HG02970 (cell line): ENCODE measurements around the gene LGALS7.
"Not testable (repeated sequence)": the region's sequence is repeated elsewhere in the genome, so short reads cannot be mapped to it uniquely, and the experiment has no call there.

Source experiments
- ATAC-seq: cut with Tn5 transposase; IDR thresholded peaks from one replicate; pipeline ENCODE4 v1.9.1; 2021; ENCODE audit warnings: mild to moderate bottlenecking, moderate library complexity, moderate number of reproducible peaks; ENCODE audit not compliant: unreplicated experiment, low FRiP score

Gene LGALS7

DNA sequence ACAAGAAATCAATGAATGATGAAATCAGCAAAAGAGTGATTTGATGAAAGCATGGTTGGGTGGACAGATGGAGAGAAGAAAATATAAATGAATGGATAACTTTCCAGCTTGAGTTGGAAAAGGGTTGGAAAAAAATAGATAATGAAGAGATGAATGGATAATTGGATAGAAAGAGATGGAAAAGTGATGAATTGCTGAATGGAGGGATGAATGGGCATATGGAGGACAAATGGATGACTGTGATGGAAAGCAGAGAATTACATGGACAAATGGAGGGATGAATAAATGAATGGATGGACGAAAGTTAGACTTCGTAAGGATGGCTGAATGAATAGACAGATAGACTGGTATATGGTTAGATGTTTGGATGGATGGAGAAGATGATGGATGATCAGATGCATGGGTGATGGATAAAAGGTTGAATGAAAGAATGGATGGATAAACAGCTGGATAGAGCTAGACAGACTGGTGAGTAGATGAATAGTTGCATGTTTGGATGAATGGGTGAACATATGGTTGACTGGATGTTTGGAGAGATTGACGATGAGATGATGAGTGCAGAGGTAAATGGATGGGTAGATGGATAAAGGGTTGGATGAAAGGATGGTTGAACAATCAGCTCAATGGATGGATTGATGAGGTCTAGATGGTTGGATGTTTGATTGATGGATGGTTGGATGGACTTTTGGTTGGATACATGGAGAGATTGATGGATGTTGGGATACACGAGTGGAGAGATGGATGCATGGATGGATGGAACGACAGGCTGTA, 27.4 kb upstream of the LGALS7 start:
- no peak for ATAC-seq

DNA sequence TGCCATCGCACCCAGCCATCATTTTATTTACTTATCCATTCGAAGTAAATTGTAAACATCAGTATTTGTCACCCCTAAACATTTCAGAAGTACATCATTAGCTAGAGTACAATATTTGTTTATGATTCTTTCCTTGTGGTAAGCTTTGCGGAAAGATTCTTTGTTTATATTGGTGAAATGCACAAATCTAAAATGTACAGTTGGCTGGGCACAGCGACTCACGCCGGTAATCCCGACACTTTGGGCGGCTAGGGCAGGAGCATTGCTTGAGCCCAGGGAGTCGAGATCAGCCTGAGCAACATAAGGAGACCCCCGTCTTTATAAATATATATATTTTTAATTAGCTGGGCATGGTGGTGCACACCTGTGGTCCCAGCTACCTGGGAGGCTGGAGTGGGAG, 25.8 kb upstream of the LGALS7 start:
- ATAC-seq = no peak

DNA sequence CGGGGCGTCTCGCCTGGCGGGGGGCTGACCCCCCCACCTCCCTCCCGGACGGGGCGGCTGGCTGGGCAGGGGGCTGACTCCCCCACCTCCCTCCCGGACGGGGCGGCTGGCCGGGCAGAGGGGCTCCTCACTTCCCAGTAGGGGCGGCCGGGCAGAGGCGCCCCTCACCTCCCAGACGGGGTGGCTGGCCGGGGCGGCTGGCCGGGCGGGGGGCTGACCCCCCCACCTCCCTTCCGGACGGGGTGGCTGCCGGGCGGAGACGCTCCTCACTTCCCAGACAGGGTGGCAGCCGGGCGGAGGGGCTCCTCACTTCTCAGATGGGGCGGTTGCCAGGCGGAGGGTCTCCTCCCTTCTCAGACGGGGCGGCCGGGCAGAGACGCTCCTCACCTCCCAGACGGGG, 24.5 kb upstream of the LGALS7 start:
- not testable (repeated sequence) for ATAC-seq

DNA sequence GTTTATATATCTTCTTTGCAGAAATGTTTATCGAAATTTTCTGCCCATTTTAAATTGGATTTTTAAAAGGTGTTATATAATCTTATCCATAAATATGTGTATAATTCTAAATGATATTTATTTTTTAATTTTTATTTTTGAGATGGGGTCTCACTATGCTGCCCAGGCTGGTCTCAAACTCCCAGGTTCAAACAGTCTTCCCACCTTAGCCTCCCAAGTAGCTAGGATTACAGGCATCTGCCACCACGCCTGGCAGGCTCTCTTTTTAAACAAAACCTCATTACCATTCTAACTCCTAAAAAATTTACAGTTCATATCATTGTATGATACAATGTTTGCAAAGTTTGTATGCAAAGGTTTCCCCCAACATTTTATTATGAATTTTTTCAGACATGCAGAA, 22.8 kb upstream of the LGALS7 start:
- ATAC-seq = no peak

DNA sequence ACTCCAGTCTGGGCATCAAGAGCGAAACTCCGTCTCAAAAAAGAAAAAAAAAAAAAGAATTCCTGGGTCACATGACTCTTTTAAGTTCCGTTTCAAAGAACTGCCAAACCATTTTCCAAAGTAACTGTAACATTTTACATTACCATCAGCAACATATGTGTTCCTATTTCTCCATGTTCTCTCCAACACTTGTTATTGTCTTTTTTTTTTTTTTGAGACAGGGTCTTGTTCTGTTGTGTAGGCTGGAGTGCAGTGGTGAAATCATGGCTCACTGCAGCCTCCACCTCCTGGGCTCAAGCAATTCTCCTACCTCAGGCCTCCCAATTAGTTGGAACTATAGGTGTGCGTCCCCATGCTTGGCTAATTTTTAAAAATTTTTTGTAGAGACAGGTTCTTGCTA, 22.2 kb upstream of the LGALS7 start:
- no peak for ATAC-seq

DNA sequence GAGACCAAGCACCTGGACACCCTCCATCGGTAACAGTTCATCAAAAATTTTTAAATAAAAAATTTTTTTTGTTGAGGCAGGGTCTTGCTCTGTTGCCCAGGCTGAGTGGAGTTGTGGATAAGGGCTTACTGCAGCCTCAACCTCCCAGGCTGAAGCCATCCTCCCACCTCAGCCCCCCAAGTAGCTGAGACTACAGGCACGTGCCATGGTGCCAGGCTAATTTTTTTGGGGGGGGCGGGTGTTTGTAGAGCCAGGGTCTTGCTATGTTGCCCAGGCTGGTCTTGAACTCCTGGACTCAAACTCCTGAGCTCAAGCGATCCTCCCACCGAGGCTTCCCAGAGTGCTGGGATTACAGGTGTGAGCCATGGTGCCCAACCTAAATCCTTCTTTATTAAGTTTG, 20.4 kb upstream of the LGALS7 start:
- no peak for ATAC-seq

DNA sequence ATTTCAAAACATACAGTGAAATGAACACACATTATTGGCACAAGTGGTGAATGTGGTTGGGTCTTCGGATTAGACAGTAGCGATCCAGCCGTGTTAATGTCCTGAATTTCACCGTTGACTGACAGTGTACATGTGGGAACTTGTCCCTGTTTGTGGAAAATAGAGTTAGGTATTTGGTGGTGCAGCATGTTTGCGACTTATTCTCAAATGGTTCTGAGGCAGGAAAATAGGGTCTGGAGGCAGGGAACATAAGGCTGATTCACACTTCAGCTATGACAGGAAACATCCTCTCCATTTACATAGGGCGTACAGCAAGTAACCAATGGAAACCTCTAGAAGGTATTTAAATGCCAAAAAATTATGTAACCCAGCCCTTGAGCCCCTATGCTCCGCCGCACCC, 19.9 kb upstream of the LGALS7 start:
- ATAC-seq = no peak

DNA sequence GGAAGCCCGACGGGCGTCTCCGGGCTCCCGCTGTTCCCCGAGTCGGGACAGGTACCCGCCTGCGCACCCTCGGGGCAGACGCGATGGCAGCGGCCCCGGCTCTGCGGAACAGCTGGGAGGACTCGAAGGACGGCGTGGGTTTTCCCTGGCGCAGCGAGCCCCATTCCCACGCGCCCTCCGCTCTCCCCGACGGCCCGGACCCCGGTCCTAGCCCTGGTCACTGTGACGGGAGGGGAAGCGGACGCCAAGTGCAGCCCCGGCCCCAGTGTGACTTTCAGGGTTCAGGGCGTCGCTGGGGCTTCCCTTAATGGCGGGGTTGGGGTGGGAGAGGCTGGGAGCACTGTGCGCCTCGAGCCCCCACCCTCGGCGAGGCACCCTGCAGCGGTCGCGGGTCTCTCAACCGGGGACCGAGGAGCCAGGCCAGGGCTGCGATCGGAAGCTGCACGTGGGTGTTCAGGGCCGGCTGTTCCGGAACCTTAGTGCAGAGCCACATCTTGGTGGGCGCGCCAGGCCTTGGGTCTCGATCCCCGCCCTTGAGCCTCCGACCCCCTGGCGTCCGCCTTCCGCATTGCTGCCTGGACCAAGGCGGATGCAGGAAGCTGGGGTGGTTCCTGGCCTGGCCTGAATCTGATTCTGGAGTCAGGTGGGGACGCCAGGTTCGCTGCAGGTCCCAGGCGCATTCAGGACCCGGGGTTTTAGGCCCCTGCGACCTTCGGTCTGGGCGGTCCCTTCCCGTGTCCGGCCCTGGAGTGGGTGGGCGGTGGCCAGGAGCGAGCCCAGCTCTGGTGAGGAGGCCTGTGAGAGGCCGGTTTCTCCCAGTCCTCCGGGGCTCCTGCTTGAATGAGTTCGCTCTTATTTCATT, 19.2 kb upstream of the LGALS7 start:
- ATAC-seq = no peak

DNA sequence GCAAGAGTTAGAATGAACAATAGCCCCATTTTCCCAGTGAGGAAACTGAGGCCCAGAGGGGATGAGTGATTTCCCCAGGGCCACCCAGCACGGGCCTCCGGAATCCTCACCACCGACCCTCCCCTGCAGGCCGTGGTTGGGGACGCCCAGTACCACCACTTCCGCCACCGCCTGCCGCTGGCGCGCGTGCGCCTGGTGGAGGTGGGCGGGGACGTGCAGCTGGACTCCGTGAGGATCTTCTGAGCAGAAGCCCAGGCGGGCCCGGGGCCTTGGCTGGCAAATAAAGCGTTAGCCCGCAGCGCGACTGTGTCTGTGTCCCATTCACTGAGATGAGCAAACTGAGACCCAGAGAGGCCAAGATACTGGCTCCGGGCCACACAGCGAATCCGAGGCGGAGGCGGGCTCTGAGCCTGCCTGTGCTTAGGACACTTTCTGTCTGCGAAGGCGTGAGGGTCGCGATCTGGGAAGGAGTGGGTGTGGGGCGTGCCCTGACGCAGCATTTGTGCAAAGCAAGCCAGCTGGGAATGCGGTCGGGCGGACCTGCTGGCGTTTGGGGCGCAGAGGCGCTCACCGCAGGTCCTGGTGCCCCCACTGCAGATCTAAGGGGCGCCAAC, 18.2 kb upstream of the LGALS7 start:
- ATAC-seq = peak; percentile 69

DNA sequence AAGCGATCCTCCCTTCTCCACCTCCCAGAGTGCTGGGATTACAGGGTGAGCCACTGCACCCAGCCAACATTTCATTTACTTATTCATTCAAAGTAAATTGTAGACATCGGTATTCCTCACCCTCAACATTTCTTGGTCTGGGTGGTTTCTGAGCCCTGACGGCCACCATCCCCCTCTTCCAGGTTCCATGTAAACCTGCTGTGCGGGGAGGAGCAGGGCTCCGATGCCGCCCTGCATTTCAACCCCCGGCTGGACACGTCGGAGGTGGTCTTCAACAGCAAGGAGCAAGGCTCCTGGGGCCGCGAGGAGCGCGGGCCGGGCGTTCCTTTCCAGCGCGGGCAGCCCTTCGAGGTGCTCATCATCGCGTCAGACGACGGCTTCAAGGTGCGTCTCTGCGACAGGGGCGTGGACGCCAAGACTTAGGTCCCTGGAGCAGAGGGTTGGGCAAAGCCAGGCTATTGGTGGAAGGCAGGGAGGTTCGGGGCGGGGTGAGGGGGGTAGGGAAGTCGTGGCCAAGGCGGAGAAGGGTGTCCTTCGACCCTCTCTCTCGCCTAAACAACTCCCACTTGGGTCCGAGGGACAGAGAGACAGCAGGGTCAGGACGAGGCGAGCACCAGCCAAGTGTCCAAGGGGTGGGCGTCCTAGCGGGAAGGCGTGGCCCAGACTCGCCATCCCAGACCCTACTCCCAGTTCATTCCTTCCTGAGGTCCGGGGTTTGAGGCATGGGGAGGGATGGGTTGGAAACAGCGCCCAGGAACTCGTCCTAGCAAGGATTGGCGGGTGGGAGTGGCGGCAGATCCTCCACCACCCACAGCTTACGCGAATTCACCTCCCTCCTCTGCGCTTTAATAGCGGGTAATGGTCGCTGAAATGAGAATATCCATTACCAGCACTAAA, 17.4 kb upstream of the LGALS7 start:
- ATAC-seq = not testable (repeated sequence)

DNA sequence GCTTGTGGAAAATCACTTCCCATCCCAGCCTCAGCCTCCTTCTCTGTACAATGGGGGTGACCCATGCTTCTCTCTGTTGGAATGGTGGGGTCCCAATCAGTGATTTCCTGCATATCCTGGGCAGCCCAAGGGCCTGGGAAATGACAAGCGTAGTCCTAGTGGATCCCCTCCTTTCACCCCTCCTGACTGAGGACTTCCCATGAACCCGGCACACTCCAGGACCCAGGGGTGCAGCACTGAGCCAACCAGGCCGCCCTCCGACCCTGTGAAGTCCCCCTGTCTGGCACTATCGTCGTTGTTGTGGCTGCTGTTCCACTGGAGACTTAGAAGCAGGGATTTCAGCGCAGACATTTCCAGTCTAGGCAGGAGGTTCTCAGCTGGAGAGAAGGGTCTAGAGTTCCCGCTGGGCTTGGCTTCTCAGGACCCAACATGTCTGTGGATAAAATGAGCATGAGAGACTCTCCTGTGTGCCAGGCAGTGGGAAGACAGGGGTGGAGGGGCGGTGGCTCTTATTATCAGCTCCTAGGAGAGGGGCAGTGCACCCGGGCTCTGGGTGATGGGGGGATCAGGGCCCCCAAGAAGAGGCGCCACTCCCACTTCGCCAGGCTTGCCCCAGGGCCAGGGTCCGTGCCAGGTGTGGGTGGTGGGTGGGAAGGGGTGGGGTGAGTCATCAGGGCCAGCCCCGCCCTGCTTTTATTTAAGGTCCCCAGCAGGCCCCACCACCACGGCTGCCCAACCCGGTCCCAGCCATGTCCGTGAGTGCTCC, 15.3 kb upstream of the LGALS7 start, which contains the start of gene LGALS7B:
Gene LGALS7B (plus strand): TSS at position 723 of the 766 bp plus-strand sequence. CDS start 27 bp downstream, at position 750.
- ATAC-seq = no peak

DNA sequence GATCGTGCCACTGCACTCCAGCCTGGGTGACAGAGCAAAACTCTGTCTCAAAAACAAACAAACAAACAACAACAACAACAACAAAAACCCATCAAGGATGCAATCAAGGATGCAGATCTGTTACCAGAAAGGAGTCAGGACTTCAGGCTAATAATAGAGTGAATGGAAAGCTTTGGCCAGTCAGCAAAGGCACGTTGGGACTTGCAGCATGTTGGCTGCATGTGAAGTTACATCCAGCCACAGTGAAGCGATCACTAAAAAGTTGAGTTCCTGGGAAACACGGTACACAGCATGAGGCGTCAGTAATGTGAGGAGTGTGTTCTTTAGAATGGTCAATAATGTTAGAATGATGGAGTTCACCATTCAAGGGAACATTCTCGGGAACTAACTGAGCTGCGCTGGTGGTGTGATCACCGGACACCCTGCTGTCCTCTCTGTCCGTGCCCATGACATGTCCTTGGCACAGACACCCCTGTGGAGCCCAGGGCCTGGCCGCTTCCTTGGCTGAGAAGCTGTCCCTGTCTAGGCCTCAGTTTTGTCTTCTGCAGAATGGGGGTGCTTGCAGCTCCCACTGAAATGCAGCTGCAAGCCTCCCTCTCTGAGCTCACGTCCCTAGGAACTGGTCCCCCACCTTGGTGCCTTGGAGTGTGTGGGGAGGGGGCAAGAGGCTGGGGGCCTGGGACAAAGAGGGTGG, 13.4 kb upstream of the LGALS7 start:
- ATAC-seq = no peak

DNA sequence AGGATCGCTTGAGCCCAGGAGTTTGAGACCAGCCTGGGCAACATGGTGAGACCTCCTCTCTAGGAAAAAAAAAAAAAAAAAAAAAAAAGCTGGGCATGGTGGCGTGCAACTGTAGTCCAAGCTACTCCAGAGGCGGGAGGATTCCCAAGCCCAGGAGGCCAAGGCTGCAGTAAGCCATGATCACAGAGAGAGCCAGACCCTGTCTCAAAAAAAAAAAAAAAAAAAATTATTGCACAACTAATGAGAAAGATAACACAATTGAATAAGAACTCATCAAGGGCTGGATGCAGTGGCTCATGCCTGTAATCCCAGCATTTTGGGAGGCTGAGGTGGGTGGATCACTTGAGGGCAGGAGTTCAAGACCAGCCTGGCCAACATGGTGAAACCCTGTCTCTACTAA, 12.7 kb upstream of the LGALS7 start:
- not testable (repeated sequence) for ATAC-seq

DNA sequence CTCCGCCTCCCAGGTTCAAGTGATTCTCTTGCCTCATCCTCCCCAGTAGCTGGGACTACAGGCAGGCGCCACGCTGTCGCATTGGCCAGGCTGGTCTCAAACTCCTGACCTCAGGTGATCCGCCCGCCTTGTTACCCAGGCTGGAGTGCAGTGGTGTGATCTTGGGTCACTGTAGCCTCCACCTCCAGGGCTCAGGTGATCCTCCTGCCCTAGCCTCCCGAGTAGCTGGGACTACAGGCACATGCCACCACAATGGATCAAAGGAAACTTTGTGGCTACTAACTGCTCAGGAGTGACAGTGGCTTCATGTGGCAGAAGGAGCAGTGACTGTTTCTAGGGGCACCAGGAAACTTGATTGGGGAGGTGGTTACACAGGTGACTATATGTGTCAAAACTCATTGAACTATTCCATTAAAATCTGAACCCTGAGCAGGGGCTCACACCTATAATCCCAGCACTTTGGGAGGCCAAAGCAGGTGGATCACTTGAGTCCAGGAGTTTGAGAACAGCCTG, 11.9 kb upstream of the LGALS7 start:
- ATAC-seq = no peak

DNA sequence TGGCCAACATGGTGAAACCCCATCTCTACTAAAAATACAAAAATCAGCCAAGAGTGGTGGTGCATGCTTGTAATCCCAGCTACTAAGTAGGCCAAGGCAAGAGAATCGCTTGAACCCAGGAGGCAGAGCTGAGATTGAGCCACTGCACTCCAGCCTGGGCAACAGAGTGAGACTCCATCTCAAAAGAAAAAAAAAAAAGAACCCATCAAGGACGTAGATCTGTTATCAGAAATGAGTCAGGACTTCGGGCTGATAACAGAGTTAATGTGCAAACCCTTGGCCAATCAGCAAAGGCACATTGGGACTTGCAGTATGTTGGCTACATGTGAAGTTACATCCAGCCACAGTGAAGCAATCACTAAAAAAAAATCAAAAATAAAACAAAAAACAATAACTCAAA, 10.9 kb upstream of the LGALS7 start:
- no peak for ATAC-seq

DNA sequence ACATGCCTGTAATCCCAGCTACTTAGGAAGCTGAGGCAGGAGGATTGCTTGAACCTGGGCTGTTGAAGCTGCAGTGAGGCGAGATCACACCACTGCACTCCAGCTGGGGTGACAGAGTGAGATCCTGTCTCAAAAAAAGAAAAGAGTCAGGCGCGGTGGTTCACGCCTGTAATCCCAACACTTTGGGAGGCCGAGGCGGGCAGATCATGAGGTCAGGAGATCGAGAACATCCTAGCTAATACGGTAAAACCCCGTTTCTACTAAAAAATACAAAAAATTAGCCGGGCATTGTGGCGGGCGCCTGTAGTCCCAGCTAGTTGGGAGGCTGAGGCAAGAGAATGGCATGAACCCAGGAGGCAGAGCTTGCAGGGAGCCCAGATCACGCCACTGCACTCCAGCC, 8.9 kb upstream of the LGALS7 start:
- not testable (repeated sequence) for ATAC-seq

DNA sequence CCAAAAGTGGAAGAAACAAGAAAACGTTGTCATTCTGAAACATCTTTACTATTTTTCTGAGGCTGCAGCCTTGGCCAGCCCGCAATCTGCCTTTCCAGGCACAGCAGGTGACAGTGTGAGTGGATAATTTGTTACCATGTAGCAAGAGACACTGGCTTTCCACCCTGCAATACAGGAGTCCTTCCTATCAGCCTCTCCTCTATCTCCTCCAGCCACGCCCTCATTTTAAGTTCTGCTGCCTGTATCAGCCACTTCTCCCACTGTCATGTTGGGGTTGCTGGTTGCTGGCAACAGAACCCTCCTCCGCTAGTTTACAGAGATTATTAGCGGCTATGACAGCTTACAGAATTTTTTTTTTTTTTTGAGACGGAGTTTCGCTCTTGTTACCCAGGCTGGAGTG, 7.7 kb upstream of the LGALS7 start:
- no peak for ATAC-seq

DNA sequence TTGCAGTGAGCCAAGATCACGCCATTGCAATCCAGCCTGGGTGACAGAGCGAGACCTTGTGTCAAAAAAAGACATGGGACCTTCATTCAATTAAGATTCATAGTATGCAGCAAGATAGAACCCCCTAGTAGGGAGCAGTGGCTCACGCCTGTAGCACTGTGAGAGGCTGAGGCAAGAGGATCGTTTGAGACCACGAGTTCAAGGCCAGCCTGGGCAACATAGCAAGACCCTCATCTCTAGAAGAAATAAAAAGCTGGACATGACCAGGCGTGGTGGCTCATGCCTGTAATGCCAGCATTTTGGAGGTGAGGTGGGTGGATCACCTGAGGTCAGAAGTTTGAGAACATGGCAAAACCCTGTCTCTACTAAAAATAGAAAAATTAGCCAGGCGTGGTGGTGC, 7.1 kb upstream of the LGALS7 start:
- no peak for ATAC-seq

DNA sequence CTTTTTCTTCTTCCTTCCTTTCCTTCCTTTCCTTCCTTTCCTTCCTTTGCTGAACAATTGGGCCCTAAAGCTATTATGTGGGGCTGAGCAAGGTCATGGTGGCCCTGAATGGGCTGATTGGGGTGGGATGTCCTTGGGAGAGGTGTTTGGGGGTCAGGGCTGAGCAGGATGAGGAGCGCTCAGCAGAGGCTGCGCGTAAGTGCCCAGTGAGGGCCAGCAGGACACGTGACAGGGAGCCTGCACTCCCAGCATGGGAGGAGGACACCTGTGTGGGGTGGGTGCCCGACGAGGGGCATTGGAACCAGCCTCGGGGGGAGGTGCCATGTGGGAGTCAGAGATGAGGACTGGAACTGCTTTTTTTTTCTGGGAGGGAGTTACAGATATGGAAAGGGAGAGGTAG, 5.4 kb upstream of the LGALS7 start:
- no peak for ATAC-seq
